HL-60 (cell line): Measurements from ENCODE around the gene TPMT.

Experiments used
- DNase-seq, 2 experiments: peaks; one replicate each; pipeline ENCODE4 v3.0.0-alpha.2; 2010 to 2020; ENCODE audit warnings: low read depth in 1 of 2, low spot score in 1 of 2
- H3K27ac ChIP-seq: fragments of 250-450 bp; sonication (Bioruptor Pico); replicated peaks from 2 replicates; pipeline ENCODE4 v1.5.1; 2020; ENCODE audit warnings: mild to moderate bottlenecking, moderate library complexity
- H3K27me3 ChIP-seq: fragments of 250-450 bp; sonication (Bioruptor Pico); 2 replicates; pipeline ENCODE4 v1.5.1; 2021; ENCODE audit warnings: mild to moderate bottlenecking, moderate library complexity; ENCODE audit not compliant: insufficient read depth, poor library complexity, severe bottlenecking
- H3K4me3 ChIP-seq: replicated peaks from 2 replicates; pipeline ENCODE4 v1.5.1; 2011; ENCODE audit warnings: mild to moderate bottlenecking, control low read depth, low read length; ENCODE audit not compliant: insufficient read depth
- GABPA ChIP-seq: IDR thresholded peaks from 2 replicates; pipeline ENCODE4 v1.6.1; 2012; ENCODE audit warnings: low read depth
- POLR2AphosphoS5 ChIP-seq: IDR thresholded peaks from 2 replicates; pipeline ENCODE4 v1.6.1; 2012; ENCODE audit warnings: low read depth
- SPI1 ChIP-seq: IDR thresholded peaks from 2 replicates; pipeline ENCODE4 v1.6.1; 2012; ENCODE audit warnings: low read depth, mild to moderate bottlenecking, borderline replicate concordance
- TF ChIP-seq, protein P1 (sequence below): IDR thresholded peaks from one replicate; pipeline ENCODE4 v1.5.1; 2011; ENCODE audit warnings: low read length, control low read depth, inconsistent platforms; ENCODE audit not compliant: insufficient read depth
- TF ChIP-seq, protein P2 (sequence below): IDR thresholded peaks from 2 replicates; pipeline ENCODE4 v1.6.1; 2012; ENCODE audit warnings: low read depth; ENCODE audit not compliant: insufficient replicate concordance

The TPMT gene

DNA sequence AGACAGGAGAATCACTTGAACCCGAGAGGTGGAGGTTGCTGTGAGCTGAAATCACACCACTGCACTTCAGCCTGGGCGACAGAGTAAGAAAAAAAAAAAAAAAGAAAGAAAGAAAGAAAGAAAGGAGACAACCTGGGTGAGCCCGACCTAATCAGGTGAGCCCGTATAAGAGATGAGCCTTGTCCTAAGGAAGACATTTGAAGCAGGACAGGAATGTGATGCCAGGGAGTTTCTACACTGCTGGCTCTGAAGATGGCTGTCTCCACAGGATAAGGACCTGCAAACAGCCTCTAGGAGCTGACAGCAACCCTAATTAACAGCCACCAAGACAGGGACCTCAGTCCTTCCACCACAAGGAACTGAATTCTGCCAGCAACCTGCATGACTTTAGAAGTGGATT, 74.3 kb downstream of the TPMT start:
- Histone ChIP-seq H3K27me3 (no peaks in the 10 kb centered on the region), H3K4me3 (no peak overlapping the region), H3K27ac (no peak overlapping the region)
- no peak for DNase-seq
- TF ChIP-seq, protein P1, sequence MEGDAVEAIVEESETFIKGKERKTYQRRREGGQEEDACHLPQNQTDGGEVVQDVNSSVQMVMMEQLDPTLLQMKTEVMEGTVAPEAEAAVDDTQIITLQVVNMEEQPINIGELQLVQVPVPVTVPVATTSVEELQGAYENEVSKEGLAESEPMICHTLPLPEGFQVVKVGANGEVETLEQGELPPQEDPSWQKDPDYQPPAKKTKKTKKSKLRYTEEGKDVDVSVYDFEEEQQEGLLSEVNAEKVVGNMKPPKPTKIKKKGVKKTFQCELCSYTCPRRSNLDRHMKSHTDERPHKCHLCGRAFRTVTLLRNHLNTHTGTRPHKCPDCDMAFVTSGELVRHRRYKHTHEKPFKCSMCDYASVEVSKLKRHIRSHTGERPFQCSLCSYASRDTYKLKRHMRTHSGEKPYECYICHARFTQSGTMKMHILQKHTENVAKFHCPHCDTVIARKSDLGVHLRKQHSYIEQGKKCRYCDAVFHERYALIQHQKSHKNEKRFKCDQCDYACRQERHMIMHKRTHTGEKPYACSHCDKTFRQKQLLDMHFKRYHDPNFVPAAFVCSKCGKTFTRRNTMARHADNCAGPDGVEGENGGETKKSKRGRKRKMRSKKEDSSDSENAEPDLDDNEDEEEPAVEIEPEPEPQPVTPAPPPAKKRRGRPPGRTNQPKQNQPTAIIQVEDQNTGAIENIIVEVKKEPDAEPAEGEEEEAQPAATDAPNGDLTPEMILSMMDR = no peak
- no peak for TF ChIP-seq GABPA
- TF ChIP-seq POLR2AphosphoS5 = no peak
- TF ChIP-seq, protein P2, sequence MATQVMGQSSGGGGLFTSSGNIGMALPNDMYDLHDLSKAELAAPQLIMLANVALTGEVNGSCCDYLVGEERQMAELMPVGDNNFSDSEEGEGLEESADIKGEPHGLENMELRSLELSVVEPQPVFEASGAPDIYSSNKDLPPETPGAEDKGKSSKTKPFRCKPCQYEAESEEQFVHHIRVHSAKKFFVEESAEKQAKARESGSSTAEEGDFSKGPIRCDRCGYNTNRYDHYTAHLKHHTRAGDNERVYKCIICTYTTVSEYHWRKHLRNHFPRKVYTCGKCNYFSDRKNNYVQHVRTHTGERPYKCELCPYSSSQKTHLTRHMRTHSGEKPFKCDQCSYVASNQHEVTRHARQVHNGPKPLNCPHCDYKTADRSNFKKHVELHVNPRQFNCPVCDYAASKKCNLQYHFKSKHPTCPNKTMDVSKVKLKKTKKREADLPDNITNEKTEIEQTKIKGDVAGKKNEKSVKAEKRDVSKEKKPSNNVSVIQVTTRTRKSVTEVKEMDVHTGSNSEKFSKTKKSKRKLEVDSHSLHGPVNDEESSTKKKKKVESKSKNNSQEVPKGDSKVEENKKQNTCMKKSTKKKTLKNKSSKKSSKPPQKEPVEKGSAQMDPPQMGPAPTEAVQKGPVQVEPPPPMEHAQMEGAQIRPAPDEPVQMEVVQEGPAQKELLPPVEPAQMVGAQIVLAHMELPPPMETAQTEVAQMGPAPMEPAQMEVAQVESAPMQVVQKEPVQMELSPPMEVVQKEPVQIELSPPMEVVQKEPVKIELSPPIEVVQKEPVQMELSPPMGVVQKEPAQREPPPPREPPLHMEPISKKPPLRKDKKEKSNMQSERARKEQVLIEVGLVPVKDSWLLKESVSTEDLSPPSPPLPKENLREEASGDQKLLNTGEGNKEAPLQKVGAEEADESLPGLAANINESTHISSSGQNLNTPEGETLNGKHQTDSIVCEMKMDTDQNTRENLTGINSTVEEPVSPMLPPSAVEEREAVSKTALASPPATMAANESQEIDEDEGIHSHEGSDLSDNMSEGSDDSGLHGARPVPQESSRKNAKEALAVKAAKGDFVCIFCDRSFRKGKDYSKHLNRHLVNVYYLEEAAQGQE = no peak
- TF ChIP-seq SPI1 = no peak

- no peak overlapping the region for H3K27ac ChIP-seq
- no peak overlapping the region for H3K4me3 ChIP-seq
- no peak for DNase-seq
- H3K27me3 ChIP-seq = no peaks in the 10 kb centered on the region
- no peak for TF ChIP-seq POLR2AphosphoS5
- TF ChIP-seq, protein P1 = no peak
- no peak for TF ChIP-seq SPI1
- no peak for TF ChIP-seq GABPA
- TF ChIP-seq, protein P2 = no peak
Measured at GRCh38 chr6:18078866-18079265, 76.0 kb downstream of the TPMT start.
